HEK293 (cell line): Measurements from ENCODE around the gene NUFIP1.

Experiments
- ATF2 ChIP-seq: fragments of 450-650 bp; formaldehyde crosslinking; IDR thresholded peaks from 2 replicates; pipeline ENCODE4 v1.5.1; 2016; ENCODE audit warnings: missing biosample characterization, missing genetic modification characterization, low read depth
- BCL11A ChIP-seq: fragments of 450-650 bp; formaldehyde crosslinking; IDR thresholded peaks from 2 replicates; pipeline ENCODE4 v1.5.1; 2016; ENCODE audit warnings: low read depth, missing biosample characterization, missing genetic modification characterization
- GFI1B ChIP-seq: fragments of 450-650 bp; formaldehyde crosslinking; IDR thresholded peaks from 2 replicates; pipeline ENCODE4 v1.5.1; 2016; ENCODE audit warnings: missing biosample characterization, missing genetic modification characterization
- GLI4 ChIP-seq: fragments of 450-650 bp; formaldehyde crosslinking; IDR thresholded peaks from 2 replicates; pipeline ENCODE4 v1.5.1; 2016; ENCODE audit warnings: missing biosample characterization, missing genetic modification characterization
- INSM2 ChIP-seq: fragments of 450-650 bp; formaldehyde crosslinking; IDR thresholded peaks from 2 replicates; pipeline ENCODE4 v1.5.1; 2016; ENCODE audit warnings: missing biosample characterization, missing genetic modification characterization
- MYNN ChIP-seq: fragments of 450-650 bp; formaldehyde crosslinking; IDR thresholded peaks from 2 replicates; pipeline ENCODE4 v1.5.1; 2016; ENCODE audit warnings: missing biosample characterization, missing genetic modification characterization, borderline replicate concordance
- PRDM1 ChIP-seq: fragments of 450-650 bp; formaldehyde crosslinking; IDR thresholded peaks from 2 replicates; pipeline ENCODE4; 2016; ENCODE audit warnings: missing biosample characterization, missing genetic modification characterization
- PRDM2 ChIP-seq: fragments of 450-650 bp; formaldehyde crosslinking; IDR thresholded peaks from 2 replicates; pipeline ENCODE4 v1.5.1; 2016; ENCODE audit warnings: missing biosample characterization, missing genetic modification characterization, borderline replicate concordance
- ZBTB44 ChIP-seq: fragments of 450-650 bp; IDR thresholded peaks from 2 replicates; pipeline ENCODE4 v1.5.1; 2018; ENCODE audit warnings: missing biosample characterization, mild to moderate bottlenecking, missing genetic modification characterization
- ZBTB8A ChIP-seq: fragments of 450-650 bp; formaldehyde crosslinking; IDR thresholded peaks from 2 replicates; pipeline ENCODE4 v1.5.1; 2016; ENCODE audit warnings: missing biosample characterization, missing genetic modification characterization
- ZNF112 ChIP-seq: fragments of 450-650 bp; formaldehyde crosslinking; IDR thresholded peaks from 2 replicates; pipeline ENCODE4 v1.5.0; 2017; ENCODE audit warnings: missing biosample characterization, missing genetic modification characterization
- ZNF16 ChIP-seq: fragments of 450-650 bp; formaldehyde crosslinking; IDR thresholded peaks from 2 replicates; pipeline ENCODE4 v1.5.1; 2016; ENCODE audit warnings: low read depth, missing biosample characterization, missing genetic modification characterization
- ZNF169 ChIP-seq: fragments of 450-650 bp; formaldehyde crosslinking; IDR thresholded peaks from 2 replicates; pipeline ENCODE4 v1.5.1; 2016; ENCODE audit warnings: missing biosample characterization, missing genetic modification characterization
- ZNF202 ChIP-seq: fragments of 450-650 bp; formaldehyde crosslinking; IDR thresholded peaks from 2 replicates; pipeline ENCODE4 v1.5.1; 2016; ENCODE audit warnings: missing biosample characterization, missing genetic modification characterization, borderline replicate concordance
- ZNF274 ChIP-seq, 2 experiments: fragments of 200-500 bp in 1 of 2; fragments of 450-650 bp in 1 of 2; sonication (Bioruptor generic) in 1 of 2; formaldehyde crosslinking in 1 of 2; IDR thresholded peaks; 2 replicates each; pipeline versions ENCODE4 v1.5.1 to v1.6.1; 2014 to 2016; ENCODE audit warnings: borderline replicate concordance in 1 of 2, inconsistent platforms in 1 of 2, low read length in 1 of 2, missing biosample characterization in 1 of 2, missing genetic modification characterization in 1 of 2
- ZNF335 ChIP-seq: fragments of 450-650 bp; formaldehyde crosslinking; conservative IDR thresholded peaks from 2 replicates; pipeline ENCODE4 v1.5.1; 2016; ENCODE audit warnings: missing biosample characterization, missing genetic modification characterization
- ZNF398 ChIP-seq: fragments of 450-650 bp; formaldehyde crosslinking; IDR thresholded peaks from 2 replicates; pipeline ENCODE4 v1.5.1; 2017; ENCODE audit warnings: missing biosample characterization, missing genetic modification characterization
- ZNF585B ChIP-seq: fragments of 450-650 bp; formaldehyde crosslinking; IDR thresholded peaks from 2 replicates; pipeline ENCODE4 v1.5.1; 2016; ENCODE audit warnings: missing biosample characterization, missing genetic modification characterization
- ZNF596 ChIP-seq: fragments of 450-650 bp; IDR thresholded peaks from 2 replicates; pipeline ENCODE4 v1.5.0; 2018; ENCODE audit warnings: missing biosample characterization, mild to moderate bottlenecking, missing genetic modification characterization, moderate library complexity
- ZNF629 ChIP-seq: fragments of 450-650 bp; formaldehyde crosslinking; IDR thresholded peaks from 2 replicates; pipeline ENCODE4 v1.5.1; 2017; ENCODE audit warnings: missing biosample characterization, missing genetic modification characterization
- ZNF704 ChIP-seq: fragments of 450-650 bp; formaldehyde crosslinking; IDR thresholded peaks from 2 replicates; pipeline ENCODE4 v1.5.1; 2016; ENCODE audit warnings: missing biosample characterization, missing genetic modification characterization
- ZNF792 ChIP-seq: fragments of 450-650 bp; formaldehyde crosslinking; IDR thresholded peaks from 2 replicates; pipeline ENCODE4 v1.5.1; 2016; ENCODE audit warnings: missing biosample characterization, missing genetic modification characterization
- ZSCAN5A ChIP-seq: fragments of 450-650 bp; formaldehyde crosslinking; IDR thresholded peaks from 2 replicates; pipeline ENCODE4 v1.5.1; 2016; ENCODE audit warnings: missing biosample characterization, missing genetic modification characterization

NUFIP1 gene

GRCh38 chr13:44918326-44919103, 70.8 kb downstream of the NUFIP1 start (continued):
- TF ChIP-seq ZNF398 (no peak), INSM2 (no peak), ZNF335 (peak; percentile 69), ZNF169 (tag by site-specific recombination) (no peak), GFI1B (tag by site-specific recombination) (no peak), ZBTB8A (tag by site-specific recombination) (no peak; the same call in 1 of the 2 replicates), ZNF585B (tag by site-specific recombination) (no peak), ZNF112 (no peak), ZNF792 (no peak), ATF2 (tag by site-specific recombination) (no peak), ZNF596 (tag by site-specific recombination) (no peak), ZNF16 (tag by site-specific recombination) (no peak), MYNN (no peak), PRDM1 (peak; percentile 62; the same call in 1 of the 2 replicates), BCL11A (tag by site-specific recombination) (no peak), ZBTB44 (tag by site-specific recombination) (no peak), ZNF274 (IDR thresholded peaks at IDR 0.05; ENCODE audit: low read length) (no peak), ZNF274 (tag by site-specific recombination; IDR thresholded peaks at IDR 0.05; ENCODE audit: borderline replicate concordance) (no peak), ZNF202 (tag by site-specific recombination) (no peak), GLI4 (tag by site-specific recombination) (no peak), ZNF629 (tag by site-specific recombination) (0 out of 2 replicates have a peak, but pooled peaks have one; percentile 14), ZNF704 (tag by site-specific recombination) (no peak), ZSCAN5A (tag by site-specific recombination) (peak; percentile 39), PRDM2 (no peak)
